T-helper 2 cell treated with Interferon-gamma antibody and Interleukin-4, amounts not matched to agents 5 μg/mL and 100 μg/mL, for 36 hours (primary cell): ENCODE measurements around the gene SPAG9.

Experiments
- DNase-seq: peaks from one replicate; pipeline ENCODE4 v3.0.0; 2021; ENCODE audit warnings: low spot score
- H3K27ac Mint-ChIP-seq: one replicate; pipeline ENCODE4 v1.8.0; 2021; ENCODE audit warnings: mild to moderate bottlenecking, mixed read lengths
- H3K27me3 Mint-ChIP-seq: one replicate; pipeline ENCODE4 v1.8.0; 2021; ENCODE audit warnings: low read depth, mixed read lengths
- H3K36me3 Mint-ChIP-seq: one replicate; pipeline ENCODE4 v1.8.0; 2021; ENCODE audit warnings: low read depth, mixed read lengths
- H3K4me1 Mint-ChIP-seq: one replicate; pipeline ENCODE4 v1.8.0; 2021; ENCODE audit warnings: low read depth, mixed read lengths
- H3K4me3 Mint-ChIP-seq: one replicate; pipeline ENCODE4 v1.8.0; 2022; ENCODE audit warnings: mild to moderate bottlenecking, moderate library complexity, mixed read lengths
- H3K9me3 Mint-ChIP-seq: one replicate; pipeline ENCODE4 v1.8.0; 2021; ENCODE audit warnings: mixed read lengths

The SPAG9 gene

GRCh38 chr17:50993544-50993943, 127.1 kb downstream of the SPAG9 start:
- no peak overlapping the region for H3K27ac Mint-ChIP-seq

DNA sequence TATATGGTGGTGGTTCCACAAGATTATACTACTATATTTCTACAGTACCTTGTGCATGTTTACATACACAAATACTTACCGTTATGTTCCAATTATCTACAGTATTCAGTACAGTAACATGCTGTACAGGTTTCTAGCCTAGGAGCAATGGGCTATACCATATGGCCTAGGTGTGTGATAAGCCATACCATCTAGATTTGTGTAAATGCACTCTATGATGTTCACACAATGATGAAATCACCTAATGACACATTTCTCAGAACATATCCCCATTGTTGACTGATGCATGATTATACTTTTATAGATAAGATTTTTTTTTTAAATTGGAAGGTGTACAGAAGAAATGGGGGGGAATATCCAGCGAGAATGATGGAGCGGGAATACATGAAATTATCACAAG, 131.5 kb downstream of the SPAG9 start:
- Mint-ChIP-seq H3K4me3 (no peak overlapping the region), H3K4me1 (peaks cover 3% of the 10 kb centered on the region), H3K27me3 (no peaks in the 10 kb centered on the region), H3K36me3 (peaks cover 46% of the 10 kb centered on the region), H3K27ac (no peak overlapping the region), H3K9me3 (no peaks in the 10 kb centered on the region)
- no peak for DNase-seq

More at GRCh38 chr17:50993544-50993943, 127.1 kb downstream of the SPAG9 start:
- DNase-seq = no peak
- Mint-ChIP-seq H3K4me3 (no peak overlapping the region), H3K27me3 (no peaks in the 10 kb centered on the region), H3K36me3 (peaks cover 34% of the 10 kb centered on the region), H3K4me1 (no peaks in the 10 kb centered on the region), H3K9me3 (no peaks in the 10 kb centered on the region)

DNA sequence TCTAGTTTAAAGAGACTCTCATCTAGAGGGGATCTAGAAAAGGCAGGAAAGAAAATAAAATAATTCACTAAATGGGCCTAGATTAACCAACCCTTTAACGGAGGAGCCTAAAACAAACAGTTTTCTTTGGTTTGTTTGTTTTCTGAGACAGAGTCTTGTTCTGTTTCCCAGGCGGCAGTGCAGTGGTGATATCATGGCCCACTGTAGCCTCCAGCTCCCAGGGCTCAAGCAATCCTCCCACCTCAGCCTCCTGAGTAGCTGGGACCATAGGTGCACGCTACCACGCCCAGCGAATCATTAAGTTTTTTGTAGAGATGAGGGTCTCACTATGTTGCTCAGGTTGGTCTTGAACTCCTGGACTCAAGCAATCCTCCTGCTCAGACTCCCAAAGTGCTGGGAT, 132.2 kb downstream of the SPAG9 start:
- DNase-seq = no peak
- peaks cover 3% of the 10 kb centered on the region for H3K4me1 Mint-ChIP-seq

GRCh38 chr17:50986989-50987660, 133.5 kb downstream of the SPAG9 start:
- no peak for DNase-seq
- Mint-ChIP-seq H3K4me3 (no peak overlapping the region), H3K36me3 (peaks cover 37% of the 10 kb centered on the region), H3K27ac (no peak overlapping the region), H3K27me3 (no peaks in the 10 kb centered on the region), H3K4me1 (peaks cover 3% of the 10 kb centered on the region), H3K9me3 (no peaks in the 10 kb centered on the region)

More for the DNA sequence above, 132.2 kb downstream of the SPAG9 start:
- no peak overlapping the region for H3K4me3 Mint-ChIP-seq
- H3K27ac Mint-ChIP-seq = no peak overlapping the region
- H3K9me3 Mint-ChIP-seq = no peaks in the 10 kb centered on the region
- no peaks in the 10 kb centered on the region for H3K27me3 Mint-ChIP-seq
- peaks cover 41% of the 10 kb centered on the region for H3K36me3 Mint-ChIP-seq

DNA sequence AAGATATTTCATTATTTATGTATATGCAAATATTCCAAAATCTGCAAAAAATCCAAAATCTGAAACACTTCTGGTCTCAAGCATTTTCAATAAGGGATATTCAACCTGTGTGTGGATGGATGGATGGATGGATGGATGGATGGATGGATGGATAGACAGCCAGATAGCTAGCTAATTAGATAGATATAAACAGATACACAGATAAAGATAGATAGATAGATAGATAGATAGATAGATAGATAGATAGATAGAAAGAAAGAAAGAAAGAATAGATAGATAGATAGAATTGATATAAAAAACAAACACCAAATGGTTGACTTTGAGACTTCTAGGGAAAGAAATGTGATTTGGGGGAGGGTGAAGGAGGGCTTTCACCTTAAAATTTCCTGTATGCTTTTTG, 139.4 kb downstream of the SPAG9 start:
- H3K4me1 Mint-ChIP-seq = peaks cover 14% of the 10 kb centered on the region
- no peaks in the 10 kb centered on the region for H3K27me3 Mint-ChIP-seq
- H3K36me3 Mint-ChIP-seq = peaks cover 32% of the 10 kb centered on the region
- no peak overlapping the region for H3K27ac Mint-ChIP-seq
- DNase-seq = no peak
- no peak overlapping the region for H3K4me3 Mint-ChIP-seq
- H3K9me3 Mint-ChIP-seq = no peaks in the 10 kb centered on the region

GRCh38 chr17:50979524-50979927, 141.1 kb downstream of the SPAG9 start:
- no peak for DNase-seq
- peaks cover 14% of the 10 kb centered on the region for H3K4me1 Mint-ChIP-seq
- H3K9me3 Mint-ChIP-seq = no peaks in the 10 kb centered on the region
- peaks cover 29% of the 10 kb centered on the region for H3K36me3 Mint-ChIP-seq
- H3K27me3 Mint-ChIP-seq = no peaks in the 10 kb centered on the region
- H3K27ac Mint-ChIP-seq = no peak overlapping the region
- H3K4me3 Mint-ChIP-seq = no peak overlapping the region

- H3K4me3 Mint-ChIP-seq = no peak overlapping the region
- H3K27ac Mint-ChIP-seq = peak overlapping the region; percentile 93
- peaks cover 31% of the 10 kb centered on the region for H3K36me3 Mint-ChIP-seq
- DNase-seq = no peak
- H3K27me3 Mint-ChIP-seq = no peaks in the 10 kb centered on the region
- H3K4me1 Mint-ChIP-seq = peaks cover 14% of the 10 kb centered on the region
- H3K9me3 Mint-ChIP-seq = no peaks in the 10 kb centered on the region
Measured at GRCh38 chr17:50977487-50978159, 143.0 kb downstream of the SPAG9 start.

GRCh38 chr17:50976951-50977472, 143.7 kb downstream of the SPAG9 start:
- no peaks in the 10 kb centered on the region for H3K27me3 Mint-ChIP-seq
- peaks cover 14% of the 10 kb centered on the region for H3K4me1 Mint-ChIP-seq
- H3K4me3 Mint-ChIP-seq = peak overlapping the region; percentile 73
- H3K36me3 Mint-ChIP-seq = peaks cover 31% of the 10 kb centered on the region
- peak overlapping the region; percentile 93 for H3K27ac Mint-ChIP-seq
- no peak for DNase-seq
- H3K9me3 Mint-ChIP-seq = no peaks in the 10 kb centered on the region

DNA sequence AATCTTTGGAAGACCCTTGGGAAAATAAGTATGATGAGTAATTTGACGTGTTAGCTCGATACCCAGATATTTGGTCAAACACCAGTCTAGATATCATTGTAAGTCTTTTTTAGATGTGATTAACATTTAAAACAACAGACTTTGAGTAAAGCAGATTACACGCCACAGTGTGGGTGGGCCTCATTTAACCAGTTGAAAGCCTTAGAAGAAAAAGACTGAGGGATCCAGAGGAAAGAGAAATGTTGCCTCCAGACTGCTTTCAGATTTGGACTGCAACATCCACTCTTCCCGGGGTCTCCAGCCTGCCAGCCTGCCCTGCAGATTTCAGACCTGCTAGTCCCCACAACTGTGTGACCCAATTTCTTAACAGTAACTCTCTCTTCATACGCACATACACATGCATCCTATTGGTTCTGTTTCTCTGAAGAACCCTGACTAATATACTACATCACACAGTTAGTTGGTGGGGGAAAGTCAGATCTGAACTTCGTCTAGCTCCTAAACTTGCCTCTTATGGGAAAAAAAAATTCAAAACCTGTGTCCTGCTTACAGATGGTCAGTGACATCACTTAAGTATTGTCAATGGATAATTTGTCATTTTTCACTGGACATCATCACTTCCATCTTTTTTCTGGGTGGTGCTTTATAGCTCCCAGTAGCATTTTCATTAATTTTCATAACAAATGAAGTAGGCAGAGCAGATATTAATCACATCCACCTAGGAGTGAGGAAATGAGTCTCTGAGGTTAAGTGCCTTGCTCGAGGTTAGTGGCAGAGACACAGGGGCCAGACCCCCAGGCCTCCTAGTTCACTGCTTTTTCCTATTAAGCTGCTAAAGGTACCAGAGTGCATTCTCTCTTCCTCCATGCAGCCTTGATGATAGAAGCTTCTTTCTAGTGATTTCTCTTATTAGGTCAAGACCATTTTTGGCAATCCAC, 146.8 kb downstream of the SPAG9 start:
- peaks cover 14% of the 10 kb centered on the region for H3K4me1 Mint-ChIP-seq
- no peak overlapping the region for H3K4me3 Mint-ChIP-seq
- H3K27me3 Mint-ChIP-seq = no peaks in the 10 kb centered on the region
- no peak overlapping the region for H3K27ac Mint-ChIP-seq
- H3K36me3 Mint-ChIP-seq = peaks cover 40% of the 10 kb centered on the region
- no peaks in the 10 kb centered on the region for H3K9me3 Mint-ChIP-seq
- DNase-seq = no peak

DNA sequence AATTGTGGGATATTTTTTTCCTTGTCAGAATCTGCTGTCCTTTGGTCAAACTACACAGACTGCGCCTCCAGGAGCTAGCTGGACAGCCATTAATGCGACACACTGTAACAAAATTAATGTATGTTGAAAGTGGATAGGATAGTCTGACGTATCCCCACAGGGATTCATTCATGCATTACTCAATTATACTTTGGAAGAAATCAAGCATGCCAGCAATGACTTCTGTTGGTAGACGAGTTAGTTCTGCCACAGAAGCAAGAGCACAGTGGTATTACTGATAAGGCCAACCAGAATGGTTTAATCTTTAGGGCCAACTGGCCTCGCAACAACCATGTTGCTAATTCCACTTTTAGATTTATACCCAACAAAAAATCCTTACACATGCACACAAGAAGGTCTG, 148.1 kb downstream of the SPAG9 start:
- DNase-seq = no peak
- Mint-ChIP-seq H3K9me3 (no peaks in the 10 kb centered on the region), H3K27ac (no peak overlapping the region), H3K4me1 (peaks cover 11% of the 10 kb centered on the region), H3K4me3 (no peak overlapping the region), H3K36me3 (peaks cover 30% of the 10 kb centered on the region), H3K27me3 (no peaks in the 10 kb centered on the region)

- Mint-ChIP-seq H3K27ac (no peak overlapping the region), H3K9me3 (no peaks in the 10 kb centered on the region), H3K27me3 (no peaks in the 10 kb centered on the region), H3K36me3 (peaks cover 32% of the 10 kb centered on the region), H3K4me3 (no peak overlapping the region), H3K4me1 (peaks cover 10% of the 10 kb centered on the region)
- no peak for DNase-seq
Measured at GRCh38 chr17:50967795-50968194, 152.9 kb downstream of the SPAG9 start.

DNA sequence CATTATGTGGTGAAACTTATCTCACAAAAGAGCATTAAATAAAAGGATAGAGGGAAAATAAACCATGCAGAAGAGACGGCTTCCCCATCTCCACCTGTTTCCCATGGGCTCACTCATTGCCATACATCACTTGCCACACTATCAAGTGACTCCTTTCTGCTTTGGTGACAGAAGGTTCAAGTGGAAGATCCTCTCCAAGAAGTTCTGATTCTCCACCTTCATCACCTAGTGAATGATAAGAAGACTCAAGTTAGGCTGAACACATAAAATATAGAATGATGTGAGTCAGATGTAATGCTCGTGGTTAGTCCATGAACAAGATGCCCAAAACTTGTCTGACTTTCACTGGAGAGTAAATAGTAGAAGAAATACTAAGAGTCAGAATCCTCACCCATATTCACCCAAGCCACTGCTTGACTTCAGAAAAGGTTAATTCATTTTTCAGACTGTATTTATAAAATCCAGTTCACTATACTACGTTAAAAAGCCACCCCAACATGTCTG, 154.5 kb downstream of the SPAG9 start:
- H3K36me3 Mint-ChIP-seq = peaks cover 32% of the 10 kb centered on the region
- no peak overlapping the region for H3K27ac Mint-ChIP-seq
- H3K4me3 Mint-ChIP-seq = no peak overlapping the region
- peaks cover 10% of the 10 kb centered on the region for H3K4me1 Mint-ChIP-seq
- DNase-seq = no peak
- H3K27me3 Mint-ChIP-seq = no peaks in the 10 kb centered on the region
- no peaks in the 10 kb centered on the region for H3K9me3 Mint-ChIP-seq

DNA sequence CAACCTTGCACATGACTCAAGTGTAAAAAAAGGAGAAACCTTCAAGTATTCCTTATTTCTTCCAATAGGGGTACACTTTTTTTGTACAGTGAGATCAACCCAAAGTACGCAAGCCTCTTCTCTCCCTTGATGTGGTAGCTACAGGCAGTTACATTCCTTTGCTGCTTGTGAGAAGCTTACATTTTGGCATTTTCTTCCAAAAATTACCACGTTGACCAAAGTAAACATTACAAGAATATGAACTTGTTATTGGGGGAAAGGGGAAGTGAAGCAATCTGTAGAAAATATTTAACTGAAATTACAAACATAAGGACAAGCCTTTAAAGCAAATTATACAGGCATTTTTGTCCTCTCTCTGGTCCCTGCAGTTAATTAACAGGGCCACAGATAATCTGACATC, 157.5 kb downstream of the SPAG9 start:
- DNase-seq = no peak
- no peak overlapping the region for H3K4me3 Mint-ChIP-seq
- H3K27me3 Mint-ChIP-seq = no peaks in the 10 kb centered on the region
- peaks cover 18% of the 10 kb centered on the region for H3K36me3 Mint-ChIP-seq
- H3K4me1 Mint-ChIP-seq = peaks cover 10% of the 10 kb centered on the region
- H3K9me3 Mint-ChIP-seq = no peaks in the 10 kb centered on the region
- H3K27ac Mint-ChIP-seq = no peak overlapping the region
